Stimulated activated CD4-positive, alpha-beta T cell treated with anti-CD3 and anti-CD28 coated beads, Interleukin-2, amount 100 ng/mL, for 24 hours (primary cell): Measurements from ENCODE around the gene RNU6-9.

Experiments used
- DNase-seq, 2 donors: peaks; one replicate each; pipeline ENCODE4 v3.0.0-alpha.2; 2020

Gene RNU6-9

DNA sequence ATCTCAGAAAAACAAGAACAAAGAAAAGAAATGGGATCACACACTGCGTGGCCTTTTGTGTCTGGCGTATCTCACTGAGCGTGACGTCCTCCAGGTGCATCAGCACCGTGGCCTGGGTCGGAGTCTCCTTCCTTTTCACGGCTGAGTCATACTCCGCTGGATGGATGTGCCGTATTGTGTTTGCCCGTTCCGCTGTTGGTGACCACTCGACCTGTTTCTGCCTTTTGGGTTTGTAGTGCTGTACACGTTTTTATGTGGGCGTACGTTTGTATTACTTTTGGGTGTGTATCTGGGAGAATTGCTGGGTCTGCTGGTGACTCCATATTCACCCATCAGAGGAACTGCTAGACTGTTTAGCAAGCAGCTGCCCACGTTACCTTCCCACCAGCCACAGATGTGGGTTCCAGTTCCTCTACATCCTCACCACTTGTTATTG lies 44.0 kb downstream of the RNU6-9 start:
- DNase-seq = peak in 1 of 2 donors; percentile 33

GRCh38 chr19:938233-938923 lies 45.1 kb downstream of the RNU6-9 start:
- no peak for DNase-seq

DNA sequence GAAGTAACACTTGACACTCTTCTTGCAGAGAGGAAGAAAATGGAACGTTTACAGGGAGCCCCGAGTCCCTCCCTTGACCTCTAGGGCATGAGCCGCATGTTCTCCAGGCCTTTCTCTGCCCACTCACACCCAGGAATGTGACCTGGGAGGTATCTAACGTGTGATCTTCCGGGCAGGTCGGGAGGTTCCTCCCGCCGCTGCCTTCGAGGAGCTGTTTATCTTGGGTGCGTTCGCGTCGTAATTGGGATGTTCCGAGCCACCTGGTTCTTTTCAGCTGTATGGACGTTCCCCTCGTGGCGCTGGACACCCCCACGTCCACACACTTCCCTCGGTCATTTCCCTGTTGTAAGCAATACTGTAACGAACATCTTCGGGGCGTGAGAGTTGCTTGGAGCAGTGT lies 46.2 kb downstream of the RNU6-9 start:
- no peak for DNase-seq

DNA sequence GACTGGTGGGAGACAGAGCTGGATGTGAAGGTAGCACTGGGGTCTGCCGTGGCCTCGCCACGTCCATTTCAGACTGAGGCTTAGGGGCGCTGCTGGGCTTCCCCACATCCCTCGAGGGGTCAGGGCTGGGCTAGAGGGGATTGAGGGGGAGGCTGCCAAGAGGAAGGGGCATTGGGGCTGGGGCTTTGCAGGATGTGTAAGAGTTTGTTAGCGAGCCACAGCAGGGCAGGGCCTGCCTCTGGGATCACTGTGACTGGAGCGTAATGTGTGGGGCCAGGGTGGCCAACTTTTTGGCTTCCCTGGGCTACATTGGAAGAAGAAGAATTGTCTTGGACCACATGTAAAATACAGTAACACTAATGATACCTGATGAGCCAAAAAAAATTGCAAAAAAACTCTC lies 46.6 kb downstream of the RNU6-9 start:
- DNase-seq = no peak

GRCh38 chr19:940591-941291 lies 47.5 kb downstream of the RNU6-9 start:
- DNase-seq = peak; percentile 69 to 72

- peak in 1 of 2 donors; percentile 19 for DNase-seq
Measured at GRCh38 chr19:941292-942132, 48.2 kb downstream of the RNU6-9 start.

DNA sequence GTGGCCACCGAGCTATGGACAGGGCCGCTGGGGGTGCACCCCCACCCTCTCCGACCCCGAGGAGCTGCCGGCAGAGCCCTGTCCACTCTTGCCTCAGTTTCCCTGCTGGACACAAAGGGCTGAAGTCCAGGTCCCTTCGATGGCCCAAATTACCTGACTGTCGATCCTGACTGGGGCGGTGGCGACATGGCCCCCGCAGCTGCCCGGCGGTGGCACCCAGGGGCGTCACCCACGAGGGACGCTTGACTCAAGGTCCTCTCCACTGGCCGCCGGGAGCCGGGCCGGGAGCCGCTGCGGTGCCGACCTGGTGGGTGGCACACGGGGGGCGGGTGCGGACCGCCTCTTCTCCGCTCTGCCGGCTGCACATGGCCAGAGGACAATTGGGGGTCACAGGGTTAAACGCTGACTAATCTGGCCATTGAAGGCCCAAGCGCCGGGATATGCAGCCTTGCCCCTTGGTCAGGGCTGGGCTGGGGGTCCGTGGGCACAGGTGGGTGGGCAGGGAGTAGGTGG lies 48.9 kb downstream of the RNU6-9 start:
- DNase-seq = no peak
